ENCODE results near the gene ZFP90.

DNA sequence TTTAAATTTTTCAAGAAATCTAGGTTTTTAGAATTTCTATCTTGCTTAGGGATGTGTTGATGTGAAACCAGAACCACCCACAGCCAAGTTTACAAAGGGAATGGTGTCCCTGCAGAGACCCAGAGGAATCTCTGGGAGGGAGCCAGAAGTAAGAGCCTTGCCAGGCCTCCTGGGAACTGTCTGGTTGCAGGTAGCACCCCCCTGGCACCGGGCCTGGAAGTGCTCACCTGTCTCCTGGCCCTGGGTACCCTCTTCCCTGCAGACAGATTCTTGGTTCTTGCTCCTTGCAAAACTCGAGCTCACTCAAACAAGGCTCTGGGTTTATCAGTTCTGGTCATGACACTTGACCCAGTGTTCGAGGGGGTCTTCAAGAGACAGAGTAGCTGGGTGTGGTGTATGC lies 24.6 kb upstream of the ZFP90 start:
- TF ChIP-seq, protein P1, sequence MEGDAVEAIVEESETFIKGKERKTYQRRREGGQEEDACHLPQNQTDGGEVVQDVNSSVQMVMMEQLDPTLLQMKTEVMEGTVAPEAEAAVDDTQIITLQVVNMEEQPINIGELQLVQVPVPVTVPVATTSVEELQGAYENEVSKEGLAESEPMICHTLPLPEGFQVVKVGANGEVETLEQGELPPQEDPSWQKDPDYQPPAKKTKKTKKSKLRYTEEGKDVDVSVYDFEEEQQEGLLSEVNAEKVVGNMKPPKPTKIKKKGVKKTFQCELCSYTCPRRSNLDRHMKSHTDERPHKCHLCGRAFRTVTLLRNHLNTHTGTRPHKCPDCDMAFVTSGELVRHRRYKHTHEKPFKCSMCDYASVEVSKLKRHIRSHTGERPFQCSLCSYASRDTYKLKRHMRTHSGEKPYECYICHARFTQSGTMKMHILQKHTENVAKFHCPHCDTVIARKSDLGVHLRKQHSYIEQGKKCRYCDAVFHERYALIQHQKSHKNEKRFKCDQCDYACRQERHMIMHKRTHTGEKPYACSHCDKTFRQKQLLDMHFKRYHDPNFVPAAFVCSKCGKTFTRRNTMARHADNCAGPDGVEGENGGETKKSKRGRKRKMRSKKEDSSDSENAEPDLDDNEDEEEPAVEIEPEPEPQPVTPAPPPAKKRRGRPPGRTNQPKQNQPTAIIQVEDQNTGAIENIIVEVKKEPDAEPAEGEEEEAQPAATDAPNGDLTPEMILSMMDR (conservative IDR thresholded peaks at IDR 0.05) = no peak
- TF ChIP-seq EZH2 (IDR thresholded peaks at IDR 0.05; ENCODE audit: low read depth) = no peak

All from PC-9 (cell line).